ENCODE results near the gene SMIM44. TPM values are rescaled to one million over a fixed set of nuclear protein-coding genes. Genes with fewer than 3 reads are reported as not detected.

The SMIM44 gene
- total RNA-seq, 1 donor: not detected

GRCh38 chr19:3442487-3443071 is 40.7 kb downstream of the SMIM44 start:
- H3K4me3 ChIP-seq (ENCODE audit: low read depth, low read length): no peak overlapping the region
- TF ChIP-seq CTCF (IDR thresholded peaks at IDR 0.05; ENCODE audit: insufficient read depth, low read depth, low read length): no peak
- DNase-seq (ENCODE audit: low read depth): no peak

- no peak for DNase-seq (ENCODE audit: low read depth)
- H3K4me3 ChIP-seq (ENCODE audit: low read depth, low read length): no peak overlapping the region
- no peak for TF ChIP-seq CTCF (IDR thresholded peaks at IDR 0.05; ENCODE audit: insufficient read depth, low read depth, low read length)
Measured at GRCh38 chr19:3441986-3442329, 41.3 kb downstream of the SMIM44 start.

GRCh38 chr19:3441089-3441985 is 41.9 kb downstream of the SMIM44 start:
- no peak for TF ChIP-seq CTCF (IDR thresholded peaks at IDR 0.05; ENCODE audit: insufficient read depth, low read depth, low read length)
- no peak for DNase-seq (ENCODE audit: low read depth)
- no peak overlapping the region for H3K4me3 ChIP-seq (ENCODE audit: low read depth, low read length)

- peak; percentile 55 for TF ChIP-seq CTCF (IDR thresholded peaks at IDR 0.05; ENCODE audit: insufficient read depth, low read depth, low read length)
- peak; percentile 29 for DNase-seq (ENCODE audit: low read depth)
- no peak overlapping the region for H3K4me3 ChIP-seq (ENCODE audit: low read depth, low read length)
Measured at GRCh38 chr19:3440082-3440481, 43.2 kb downstream of the SMIM44 start.

- H3K4me3 ChIP-seq (ENCODE audit: low read depth, low read length): peak overlapping the region; percentile 56
- peak; percentile 96 for DNase-seq (ENCODE audit: low read depth)
- no peak for TF ChIP-seq CTCF (IDR thresholded peaks at IDR 0.05; ENCODE audit: insufficient read depth, low read depth, low read length)
Measured at GRCh38 chr19:3434630-3435553, 48.3 kb downstream of the SMIM44 start.

- H3K4me3 ChIP-seq (ENCODE audit: low read depth, low read length): no peak overlapping the region
- DNase-seq (ENCODE audit: low read depth): no peak
- TF ChIP-seq CTCF (IDR thresholded peaks at IDR 0.05; ENCODE audit: insufficient read depth, low read depth, low read length): no peak
Measured at GRCh38 chr19:3433805-3434540, 49.3 kb downstream of the SMIM44 start.
